ENCODE results near the gene SLC44A5.
"Not testable (repeated sequence)": the region's sequence is repeated elsewhere in the genome, so short reads cannot be mapped to it uniquely, and the experiment has no call there.

DNA sequence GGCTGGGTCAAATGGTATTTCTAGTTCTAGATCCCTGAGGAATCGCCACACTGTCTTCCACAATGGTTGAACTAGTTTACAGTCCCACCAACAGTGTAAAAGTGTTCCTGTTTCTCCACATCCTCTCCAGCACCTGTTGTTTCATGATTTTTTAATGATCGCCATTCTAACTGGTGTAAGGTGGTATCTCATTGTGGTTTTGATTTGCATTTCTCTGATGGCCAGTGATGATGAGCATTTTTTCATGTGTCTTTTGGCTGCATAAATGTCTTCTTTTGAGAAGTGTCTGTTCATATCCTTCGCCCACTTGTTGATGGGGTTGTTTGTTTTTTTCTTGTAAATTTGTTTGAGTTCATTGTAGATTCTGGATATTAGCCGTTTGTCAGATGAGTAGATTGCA is 34.2 kb upstream of the SLC44A5 start:
- TF ChIP-seq, protein P1, sequence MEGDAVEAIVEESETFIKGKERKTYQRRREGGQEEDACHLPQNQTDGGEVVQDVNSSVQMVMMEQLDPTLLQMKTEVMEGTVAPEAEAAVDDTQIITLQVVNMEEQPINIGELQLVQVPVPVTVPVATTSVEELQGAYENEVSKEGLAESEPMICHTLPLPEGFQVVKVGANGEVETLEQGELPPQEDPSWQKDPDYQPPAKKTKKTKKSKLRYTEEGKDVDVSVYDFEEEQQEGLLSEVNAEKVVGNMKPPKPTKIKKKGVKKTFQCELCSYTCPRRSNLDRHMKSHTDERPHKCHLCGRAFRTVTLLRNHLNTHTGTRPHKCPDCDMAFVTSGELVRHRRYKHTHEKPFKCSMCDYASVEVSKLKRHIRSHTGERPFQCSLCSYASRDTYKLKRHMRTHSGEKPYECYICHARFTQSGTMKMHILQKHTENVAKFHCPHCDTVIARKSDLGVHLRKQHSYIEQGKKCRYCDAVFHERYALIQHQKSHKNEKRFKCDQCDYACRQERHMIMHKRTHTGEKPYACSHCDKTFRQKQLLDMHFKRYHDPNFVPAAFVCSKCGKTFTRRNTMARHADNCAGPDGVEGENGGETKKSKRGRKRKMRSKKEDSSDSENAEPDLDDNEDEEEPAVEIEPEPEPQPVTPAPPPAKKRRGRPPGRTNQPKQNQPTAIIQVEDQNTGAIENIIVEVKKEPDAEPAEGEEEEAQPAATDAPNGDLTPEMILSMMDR (conservative IDR thresholded peaks at IDR 0.05; ENCODE audit: low read depth in 2 of 2) = not testable (repeated sequence)
- TF ChIP-seq STAT1 (IDR thresholded peaks at IDR 0.05; ENCODE audit: unreplicated experiment); POLR2AphosphoS5 (IDR thresholded peaks at IDR 0.05; ENCODE audit: low read depth): not testable (repeated sequence)
